Neural progenitor cell (in vitro differentiated cells): ENCODE data around the gene DAPL1. TPM values are rescaled to one million over a fixed set of nuclear protein-coding genes. Genes with fewer than 3 reads are reported as not detected.

Experiments
- DNase-seq: peaks from one replicate; pipeline ENCODE4 v3.0.0-alpha.2; 2016; ENCODE audit warnings: low spot score
- H2AFZ ChIP-seq: fragments of 200-600 bp; sonication (generic); replicated peaks from 2 replicates; pipeline ENCODE4 v1.6.1; 2016; ENCODE audit warnings: antibody characterized with exemption
- H3F3A ChIP-seq: fragments of 200-600 bp; sonication (generic); 2 replicates; pipeline ENCODE4 v1.6.1; 2016; ENCODE audit warnings: antibody characterized with exemption, low read depth
- H3K27ac ChIP-seq: fragments of 200-600 bp; sonication (generic); 2 replicates; pipeline ENCODE4 v1.5.1; 2016; ENCODE audit warnings: mild to moderate bottlenecking
- H3K27me3 ChIP-seq: fragments of 200-600 bp; sonication (generic); 2 replicates; pipeline ENCODE4 v1.6.1; 2016; ENCODE audit warnings: mild to moderate bottlenecking, moderate library complexity
- H3K36me3 ChIP-seq: fragments of 200-600 bp; sonication (generic); 2 replicates; pipeline ENCODE4 v1.5.1; 2016
- H3K4me1 ChIP-seq: fragments of 200-600 bp; sonication (generic); 2 replicates; pipeline ENCODE4 v1.6.1; 2016; ENCODE audit warnings: mixed run types
- H3K4me2 ChIP-seq: fragments of 200-600 bp; sonication (generic); 2 replicates; pipeline ENCODE4 v1.6.1; 2016
- H3K4me3 ChIP-seq: fragments of 200-600 bp; sonication (generic); 2 replicates; pipeline ENCODE4 v1.5.1; 2016
- H3K79me2 ChIP-seq: fragments of 200-600 bp; sonication (generic); 2 replicates; pipeline ENCODE4 v1.6.1; 2016; ENCODE audit warnings: low read depth
- H3K9ac ChIP-seq: fragments of 200-600 bp; sonication (generic); 2 replicates; pipeline ENCODE4 v1.6.1; 2016
- H3K9me3 ChIP-seq: fragments of 200-600 bp; sonication (generic); 2 replicates; pipeline ENCODE4 v1.5.1; 2016; ENCODE audit warnings: low read depth
- H4K20me1 ChIP-seq: fragments of 200-600 bp; sonication (generic); 2 replicates; pipeline ENCODE4 v1.6.1; 2016; ENCODE audit warnings: low read depth
- H3K27ac Mint-ChIP-seq: 3 replicates; pipeline ENCODE4 v1.8.0; 2021; ENCODE audit warnings: mixed read lengths
- H3K27me3 Mint-ChIP-seq: 2 replicates; pipeline ENCODE4 v1.8.0; 2022; ENCODE audit warnings: low read depth, mild to moderate bottlenecking, inconsistent platforms, moderate library complexity, mixed read lengths; ENCODE audit not compliant: insufficient read depth
- H3K36me3 Mint-ChIP-seq: 3 replicates; pipeline ENCODE4 v1.8.0; 2021; ENCODE audit warnings: mixed read lengths
- H3K4me1 Mint-ChIP-seq: 3 replicates; pipeline ENCODE4 v1.8.0; 2021; ENCODE audit warnings: mixed read lengths
- H3K4me3 Mint-ChIP-seq: 3 replicates; pipeline ENCODE4 v1.8.0; 2021; ENCODE audit warnings: mild to moderate bottlenecking, moderate library complexity, mixed read lengths
- H3K9me3 Mint-ChIP-seq: 3 replicates; pipeline ENCODE4 v1.8.0; 2020; ENCODE audit warnings: mixed read lengths
- EZH2 ChIP-seq: fragments of 200-600 bp; sonication (generic); IDR thresholded peaks from 2 replicates; pipeline ENCODE4 v1.6.1; 2017; ENCODE audit warnings: antibody characterized with exemption, mild to moderate bottlenecking, moderate library complexity
- EZH2phosphoT487 ChIP-seq: fragments of 200-600 bp; sonication (generic); IDR thresholded peaks from 2 replicates; pipeline ENCODE4 v1.6.1; 2017; ENCODE audit warnings: antibody characterized with exemption
- total RNA-seq: library from RNA; depleted of rRNA; stranded (reverse); fragments of >200 nt; gene quantifications from 2 replicates; pipeline ENCODE4 v1.2.3, GENCODE V29; 2015; ENCODE audit warnings: low replicate concordance
- TF ChIP-seq, protein P1 (sequence below): fragments of 200-600 bp; sonication (generic); IDR thresholded peaks from 2 replicates; pipeline ENCODE4 v1.5.1; 2017; ENCODE audit warnings: antibody characterized with exemption, mild to moderate bottlenecking

Gene DAPL1
- total RNA-seq, 1 donor from 2014 or later: not detected

DNA sequence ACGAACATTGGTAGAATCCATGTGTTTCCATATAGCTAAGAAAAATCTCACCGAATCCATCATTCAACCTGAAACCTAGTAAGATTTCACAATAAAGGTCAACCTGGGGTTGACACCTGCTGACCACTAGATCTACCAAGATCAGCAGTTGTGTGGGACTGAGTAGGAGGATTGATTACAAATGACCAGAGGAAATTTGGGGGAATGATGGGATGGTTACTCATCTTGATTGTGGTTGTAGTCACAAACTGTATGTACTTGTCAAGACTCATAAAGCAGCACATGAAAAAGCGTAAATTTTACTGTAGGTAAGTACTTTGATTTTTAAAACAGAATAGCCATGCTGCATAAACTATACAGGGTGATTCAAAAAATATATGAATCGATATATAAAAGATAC is 14.7 kb downstream of the DAPL1 start:
- Histone ChIP-seq H4K20me1 (no peaks in the 10 kb centered on the region), H3K27me3 (no peaks in the 10 kb centered on the region), H3K4me1 (no peaks in the 10 kb centered on the region), H3F3A (no peaks in the 10 kb centered on the region), H3K27ac (no peak overlapping the region), H3K36me3 (no peaks in the 10 kb centered on the region), H3K9ac (no peak overlapping the region), H3K4me2 (no peak overlapping the region), H3K79me2 (no peaks in the 10 kb centered on the region), H3K9me3 (no peaks in the 10 kb centered on the region), H3K4me3 (no peak overlapping the region), H2AFZ (no peak overlapping the region)
- no peaks in the 10 kb centered on the region for H3K4me1 Mint-ChIP-seq
- H3K36me3 Mint-ChIP-seq: no peaks in the 10 kb centered on the region
- TF ChIP-seq, protein P1, sequence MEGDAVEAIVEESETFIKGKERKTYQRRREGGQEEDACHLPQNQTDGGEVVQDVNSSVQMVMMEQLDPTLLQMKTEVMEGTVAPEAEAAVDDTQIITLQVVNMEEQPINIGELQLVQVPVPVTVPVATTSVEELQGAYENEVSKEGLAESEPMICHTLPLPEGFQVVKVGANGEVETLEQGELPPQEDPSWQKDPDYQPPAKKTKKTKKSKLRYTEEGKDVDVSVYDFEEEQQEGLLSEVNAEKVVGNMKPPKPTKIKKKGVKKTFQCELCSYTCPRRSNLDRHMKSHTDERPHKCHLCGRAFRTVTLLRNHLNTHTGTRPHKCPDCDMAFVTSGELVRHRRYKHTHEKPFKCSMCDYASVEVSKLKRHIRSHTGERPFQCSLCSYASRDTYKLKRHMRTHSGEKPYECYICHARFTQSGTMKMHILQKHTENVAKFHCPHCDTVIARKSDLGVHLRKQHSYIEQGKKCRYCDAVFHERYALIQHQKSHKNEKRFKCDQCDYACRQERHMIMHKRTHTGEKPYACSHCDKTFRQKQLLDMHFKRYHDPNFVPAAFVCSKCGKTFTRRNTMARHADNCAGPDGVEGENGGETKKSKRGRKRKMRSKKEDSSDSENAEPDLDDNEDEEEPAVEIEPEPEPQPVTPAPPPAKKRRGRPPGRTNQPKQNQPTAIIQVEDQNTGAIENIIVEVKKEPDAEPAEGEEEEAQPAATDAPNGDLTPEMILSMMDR: no peak
- no peak for TF ChIP-seq EZH2phosphoT487
- no peak for TF ChIP-seq EZH2
- no peak overlapping the region for H3K4me3 Mint-ChIP-seq
- no peak for DNase-seq
- peaks cover 7% of the 10 kb centered on the region for H3K27me3 Mint-ChIP-seq
- no peaks in the 10 kb centered on the region for H3K9me3 Mint-ChIP-seq
- H3K27ac Mint-ChIP-seq: no peak overlapping the region

DNA sequence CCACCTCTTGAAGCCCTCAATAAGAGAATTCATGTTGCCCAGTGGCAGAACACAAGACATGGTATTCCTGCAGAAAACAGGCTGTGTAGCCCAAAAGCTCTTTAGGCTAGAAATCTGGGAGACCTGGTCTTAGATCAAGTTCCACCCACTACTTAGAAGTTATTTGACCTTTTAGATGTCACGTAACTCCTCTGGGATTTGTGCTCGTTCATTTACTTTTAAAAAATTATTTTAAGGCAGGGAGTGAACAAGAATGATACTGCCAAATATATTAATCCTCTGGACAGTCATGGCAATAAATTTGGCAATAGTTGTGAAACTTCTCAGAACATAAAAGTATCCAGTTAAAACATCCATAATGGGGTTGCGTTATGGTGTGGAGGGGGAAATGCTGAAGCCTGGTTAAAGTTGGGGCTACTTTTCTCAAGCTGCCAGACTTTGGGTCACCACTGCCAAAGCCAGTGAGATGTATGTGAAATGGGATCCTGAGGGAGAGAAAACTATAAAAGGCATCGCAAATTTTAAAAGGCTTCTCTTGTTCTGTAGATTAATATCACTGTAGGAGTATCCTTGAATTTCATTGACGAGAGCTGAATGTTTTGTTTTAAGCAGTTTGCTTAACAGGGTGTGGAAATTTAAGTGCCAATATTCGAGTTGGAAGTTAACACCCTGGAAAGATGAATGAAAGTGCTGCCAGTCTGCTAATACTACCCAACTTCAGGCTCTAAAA is 15.8 kb downstream of the DAPL1 start:
- Histone ChIP-seq H2AFZ (no peak overlapping the region), H3K27ac (no peak overlapping the region), H3K27me3 (no peaks in the 10 kb centered on the region), H3K79me2 (no peaks in the 10 kb centered on the region), H3K4me1 (no peaks in the 10 kb centered on the region), H3K36me3 (no peaks in the 10 kb centered on the region), H3K4me3 (no peak overlapping the region), H3K9me3 (no peaks in the 10 kb centered on the region), H3K9ac (no peak overlapping the region), H3K4me2 (no peak overlapping the region), H4K20me1 (no peaks in the 10 kb centered on the region), H3F3A (no peaks in the 10 kb centered on the region)
- Mint-ChIP-seq H3K27me3 (peaks cover 7% of the 10 kb centered on the region), H3K27ac (no peak overlapping the region), H3K4me3 (no peak overlapping the region), H3K4me1 (no peaks in the 10 kb centered on the region), H3K36me3 (no peaks in the 10 kb centered on the region), H3K9me3 (no peaks in the 10 kb centered on the region)
- DNase-seq: no peak
- no peak for TF ChIP-seq EZH2
- TF ChIP-seq, protein P1: no peak

DNA sequence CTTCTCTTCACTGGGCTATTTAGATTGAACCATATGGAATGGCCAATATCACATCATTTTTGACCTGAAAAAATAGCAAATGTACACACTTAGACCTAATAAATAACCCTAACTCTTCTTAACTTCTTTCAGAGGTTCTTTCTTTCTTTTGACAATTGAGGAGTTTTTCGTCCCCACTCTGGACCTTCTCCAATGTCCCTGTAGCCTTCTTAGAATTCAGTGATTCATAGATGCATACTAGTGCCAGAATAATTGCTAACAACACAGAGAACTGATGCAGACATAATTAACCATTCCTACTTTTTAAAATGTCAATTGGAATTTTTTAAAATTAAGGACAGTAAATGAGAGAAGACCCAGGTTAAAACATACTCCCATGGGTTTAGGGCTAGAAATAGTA is 20.0 kb downstream of the DAPL1 start:
- Histone ChIP-seq H4K20me1 (no peaks in the 10 kb centered on the region), H3K36me3 (no peaks in the 10 kb centered on the region), H3K4me2 (no peak overlapping the region), H3K4me1 (no peaks in the 10 kb centered on the region), H3K79me2 (no peaks in the 10 kb centered on the region), H3K9ac (no peak overlapping the region), H3K27me3 (no peaks in the 10 kb centered on the region), H3F3A (no peaks in the 10 kb centered on the region), H3K9me3 (no peaks in the 10 kb centered on the region), H3K4me3 (no peak overlapping the region), H3K27ac (no peak overlapping the region), H2AFZ (no peak overlapping the region)
- H3K36me3 Mint-ChIP-seq: no peaks in the 10 kb centered on the region
- no peak for DNase-seq
- peaks cover 3% of the 10 kb centered on the region for H3K27me3 Mint-ChIP-seq
- TF ChIP-seq EZH2 (no peak), EZH2phosphoT487 (no peak)
- TF ChIP-seq, protein P1: no peak
- no peaks in the 10 kb centered on the region for H3K4me1 Mint-ChIP-seq
- no peak overlapping the region for H3K27ac Mint-ChIP-seq
- no peak overlapping the region for H3K4me3 Mint-ChIP-seq
- no peaks in the 10 kb centered on the region for H3K9me3 Mint-ChIP-seq
